ENCODE results near the gene CHCHD3.

GRCh38 chr7:132765861-132766260 lies 316.0 kb downstream of the CHCHD3 start:
- TF ChIP-seq POLR2AphosphoS5 (IDR thresholded peaks at IDR 0.05; ENCODE audit: borderline replicate concordance, low read depth, low read length) (no peak), EZH2 (IDR thresholded peaks at IDR 0.05) (no peak), FOXP2 (optimal IDR thresholded peaks at IDR 0.05; ENCODE audit: control extremely low read depth, extremely low read length, insufficient read depth) (no peak)
